ENCODE results near the gene CCNDBP1. TPM values are rescaled to one million over a fixed set of nuclear protein-coding genes. Genes with fewer than 3 reads are reported as not detected.
"Not testable (repeated sequence)": the region's sequence is repeated elsewhere in the genome, so short reads cannot be mapped to it uniquely, and the experiment has no call there.

Gene CCNDBP1
- 10 to 100 TPM; 61.7 to 62.7 TPM for total RNA-seq

- no peaks in the 10 kb centered on the region for H3K9me3 Mint-ChIP-seq
- peak; percentile 96 to 97 for ATAC-seq
- DNase-seq (ENCODE audit: low spot score in 2 of 2): peak; percentile 86 to 94
- H3K27ac Mint-ChIP-seq: peak within 1 kb of the TSS; percentile 95 to 96
- peaks cover 5 to 7% of the 10 kb centered on the region in 2 donors for H3K36me3 Mint-ChIP-seq
Measured at GRCh38 chr15:43185157-43186002, at the start of gene CCNDBP1. Gene CCNDBP1, plus strand, starts transcription at chr15:43185403. Its CDS starts 96 bp downstream, at chr15:43185499.

GRCh38 chr15:43143203-43143941 is 41.8 kb upstream of the CCNDBP1 start:
- Mint-ChIP-seq H3K27ac (no peak overlapping the region), H3K36me3 (peaks cover 24 to 31% of the 10 kb centered on the region in 2 donors), H3K9me3 (no peaks in the 10 kb centered on the region)
- DNase-seq (ENCODE audit: low spot score in 2 of 2): no peak
- no peak for ATAC-seq

- ATAC-seq (no peak), DNase-seq (ENCODE audit: low spot score in 2 of 2) (no peak)
- Mint-ChIP-seq H3K27ac (no peak overlapping the region), H3K36me3 (peaks cover 25 to 26% of the 10 kb centered on the region in 2 donors), H3K9me3 (no peaks in the 10 kb centered on the region)
Measured at GRCh38 chr15:43144512-43144911, 40.7 kb upstream of the CCNDBP1 start.

GRCh38 chr15:43146184-43146583 is 39.0 kb upstream of the CCNDBP1 start:
- DNase-seq (ENCODE audit: low spot score in 2 of 2) (no peak), ATAC-seq (no peak)
- Mint-ChIP-seq H3K27ac (no peak overlapping the region), H3K9me3 (no peaks in the 10 kb centered on the region), H3K36me3 (peaks cover 12 to 20% of the 10 kb centered on the region in 2 donors)

GRCh38 chr15:43150191-43150929 is 34.8 kb upstream of the CCNDBP1 start:
- H3K27ac Mint-ChIP-seq: no peak overlapping the region
- DNase-seq (ENCODE audit: low spot score in 2 of 2): no peak
- ATAC-seq: no peak
- no peaks in the 10 kb centered on the region for H3K9me3 Mint-ChIP-seq
- peaks cover 11 to 20% of the 10 kb centered on the region in 2 donors for H3K36me3 Mint-ChIP-seq

- Mint-ChIP-seq H3K36me3 (peaks cover 11 to 20% of the 10 kb centered on the region in 2 donors), H3K9me3 (no peaks in the 10 kb centered on the region), H3K27ac (no peak overlapping the region)
- peak; percentile 69 to 70 for ATAC-seq
- no peak for DNase-seq (ENCODE audit: low spot score in 2 of 2)
Measured at GRCh38 chr15:43151688-43152087, 33.5 kb upstream of the CCNDBP1 start.

- Mint-ChIP-seq H3K27ac (no peak overlapping the region), H3K36me3 (peaks cover 17 to 20% of the 10 kb centered on the region in 2 donors), H3K9me3 (no peaks in the 10 kb centered on the region)
- peak in 1 of 2 donors; percentile 41 for ATAC-seq
- DNase-seq (ENCODE audit: low spot score in 2 of 2): no peak
Measured at GRCh38 chr15:43153269-43153668, 31.9 kb upstream of the CCNDBP1 start.

- ATAC-seq: peak in 1 of 2 donors; percentile 44
- H3K27ac Mint-ChIP-seq: peak overlapping the region; percentile 68 to 72
- no peak for DNase-seq (ENCODE audit: low spot score in 2 of 2)
Measured at GRCh38 chr15:43165801-43166325, 19.3 kb upstream of the CCNDBP1 start.

GRCh38 chr15:43167261-43167660 is 17.9 kb upstream of the CCNDBP1 start:
- DNase-seq (ENCODE audit: low spot score in 2 of 2); H3K9me3 Mint-ChIP-seq; H3K27ac Mint-ChIP-seq; ATAC-seq: not testable (repeated sequence)
- peaks cover 11 to 34% of the 10 kb centered on the region in 2 donors for H3K36me3 Mint-ChIP-seq

More at GRCh38 chr15:43165801-43166325, 19.3 kb upstream of the CCNDBP1 start:
- Mint-ChIP-seq H3K9me3 (no peaks in the 10 kb centered on the region), H3K36me3 (peaks cover 10 to 27% of the 10 kb centered on the region in 2 donors)

GRCh38 chr15:43168192-43169107 is 16.8 kb upstream of the CCNDBP1 start:
- Mint-ChIP-seq H3K36me3 (peaks cover 16 to 40% of the 10 kb centered on the region in 2 donors), H3K9me3 (no peaks in the 10 kb centered on the region), H3K27ac (peak overlapping the region in 1 of 2 donors; percentile 35)
- ATAC-seq (peak in 1 of 2 donors; percentile 83), DNase-seq (ENCODE audit: low spot score in 2 of 2) (no peak)

GRCh38 chr15:43169888-43170287 is 15.3 kb upstream of the CCNDBP1 start:
- H3K27ac Mint-ChIP-seq: no peak overlapping the region
- H3K9me3 Mint-ChIP-seq: no peaks in the 10 kb centered on the region
- DNase-seq (ENCODE audit: low spot score in 2 of 2) (no peak), ATAC-seq (no peak)
- H3K36me3 Mint-ChIP-seq: peaks cover 17 to 47% of the 10 kb centered on the region in 2 donors

- not testable (repeated sequence) for ATAC-seq
- peaks cover 20 to 35% of the 10 kb centered on the region in 2 donors for H3K36me3 Mint-ChIP-seq
Measured at GRCh38 chr15:43175656-43176309, 9.4 kb upstream of the CCNDBP1 start.

GRCh38 chr15:43177147-43177546 is 8.1 kb upstream of the CCNDBP1 start:
- H3K27ac Mint-ChIP-seq; DNase-seq (ENCODE audit: low spot score in 2 of 2); H3K9me3 Mint-ChIP-seq; ATAC-seq: not testable (repeated sequence)
- peaks cover 18 to 28% of the 10 kb centered on the region in 2 donors for H3K36me3 Mint-ChIP-seq

More at GRCh38 chr15:43175656-43176309, 9.4 kb upstream of the CCNDBP1 start:
- H3K9me3 Mint-ChIP-seq; H3K27ac Mint-ChIP-seq; DNase-seq (ENCODE audit: low spot score in 2 of 2): not testable (repeated sequence)

- Mint-ChIP-seq H3K27ac (peak overlapping the region; percentile 10 to 17), H3K9me3 (no peaks in the 10 kb centered on the region), H3K36me3 (peaks cover 5 to 7% of the 10 kb centered on the region in 2 donors)
- no peak for DNase-seq (ENCODE audit: low spot score in 2 of 2)
- ATAC-seq: no peak
Measured at GRCh38 chr15:43183270-43183669, 1.9 kb upstream of the CCNDBP1 start.
